ENCODE measurements around the gene RAB1B.

The RAB1B gene

GRCh38 chr11:66322732-66323427 is 54.4 kb downstream of the RAB1B start:
- DNase-seq (ENCODE audit: low read depth in 2 of 2): no peak

DNA sequence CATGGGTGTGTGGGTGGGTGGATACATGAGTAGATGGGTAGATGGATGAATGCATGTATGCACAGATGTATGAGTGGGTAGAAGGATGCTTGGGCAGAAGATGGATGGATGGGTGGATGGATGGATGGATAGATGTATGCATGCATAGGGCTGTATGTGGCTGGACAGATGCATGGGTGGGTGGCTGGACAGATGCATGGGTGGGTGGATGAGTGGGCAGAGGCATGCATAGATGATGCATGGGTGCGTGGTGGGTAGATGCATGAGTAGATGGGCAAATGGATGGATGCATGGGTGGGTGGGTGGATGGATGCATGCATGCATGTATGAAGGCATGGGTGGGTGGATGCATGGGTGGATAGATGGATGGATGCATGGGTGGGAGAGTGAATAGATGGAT is 55.2 kb downstream of the RAB1B start:
- no peak for DNase-seq (ENCODE audit: low read depth in 2 of 2)

GRCh38 chr11:66324664-66325063 is 56.2 kb downstream of the RAB1B start:
- no peak for DNase-seq (ENCODE audit: low read depth in 2 of 2)

DNA sequence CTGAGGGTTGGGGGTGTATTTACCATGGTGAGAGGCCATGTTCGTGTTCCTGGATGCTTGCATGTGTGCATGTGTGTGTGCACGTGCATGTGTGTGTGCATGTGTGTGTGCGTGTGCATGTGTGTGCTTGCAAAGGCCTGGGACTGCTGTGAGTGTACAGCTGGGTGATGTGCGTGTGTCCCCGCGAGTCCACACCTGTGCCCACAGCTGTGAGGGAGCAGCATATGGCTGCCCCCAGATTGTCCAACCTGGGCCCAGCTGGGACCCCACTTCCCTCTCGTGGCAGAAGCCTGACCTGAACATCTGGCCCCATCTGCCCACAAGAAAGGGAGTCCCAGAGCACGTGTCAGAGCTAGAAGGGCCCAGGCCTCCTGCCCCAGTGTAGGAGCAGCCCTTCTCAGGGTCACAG is 56.8 kb downstream of the RAB1B start:
- DNase-seq (ENCODE audit: low read depth in 2 of 2): no peak

DNA sequence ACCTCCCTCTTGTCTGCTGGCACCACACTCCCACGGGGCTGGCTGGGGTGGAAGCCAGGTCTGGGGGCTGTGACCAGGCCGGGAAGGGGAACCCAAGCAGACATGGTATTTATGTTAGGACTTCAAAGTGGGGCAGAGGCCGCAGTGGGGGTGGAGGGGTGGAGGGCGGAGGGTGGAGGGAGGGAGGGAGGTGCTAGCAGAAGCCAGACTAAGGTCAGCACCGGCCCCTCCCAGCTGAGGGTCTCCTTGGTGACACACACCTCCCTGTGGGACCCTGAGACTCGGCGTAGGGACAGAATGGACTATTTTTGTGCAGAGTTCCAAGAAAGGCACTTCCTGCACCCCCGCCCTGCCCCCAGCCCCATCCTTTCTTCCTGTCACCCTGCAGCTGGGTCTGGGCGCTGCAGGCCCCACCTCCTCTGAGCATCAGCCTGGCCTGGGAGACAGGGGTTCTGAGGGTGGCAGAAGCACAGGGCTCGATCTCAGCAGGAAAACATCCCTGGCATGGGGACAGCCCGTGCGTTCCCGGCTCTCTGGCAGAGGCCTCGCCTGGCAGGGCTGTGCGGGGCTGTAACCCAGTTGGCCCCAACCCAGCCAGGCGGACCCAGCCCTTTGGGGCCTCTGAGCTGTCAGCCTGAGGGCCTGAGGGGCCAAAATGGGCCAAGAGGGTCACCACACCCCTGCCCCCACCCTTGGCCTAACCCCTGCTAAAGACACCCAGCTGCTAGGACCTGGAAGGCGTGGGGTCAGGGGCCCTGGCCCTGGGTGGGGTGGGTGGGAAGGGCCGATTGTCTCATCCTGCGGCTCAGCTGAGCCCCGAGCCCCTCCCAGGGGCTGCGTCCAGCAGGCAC is 58.0 kb downstream of the RAB1B start:
- no peak for DNase-seq (ENCODE audit: low read depth in 2 of 2)
